ENCODE results near the gene NTF3.

Gene NTF3

GRCh38 chr12:5395443-5396271, 36.3 kb upstream of the NTF3 start:
- DNase-seq (no peak), ATAC-seq (ENCODE audit: insufficient read depth, low read depth) (no peak)
- Histone ChIP-seq H3K79me2 (ENCODE audit: insufficient read depth, low read length) (no peaks in the 10 kb centered on the region), H3K9me3 (ENCODE audit: insufficient read depth, low read length, severe bottlenecking) (no peaks in the 10 kb centered on the region), H4K20me1 (ENCODE audit: insufficient read depth, low read length) (no peaks in the 10 kb centered on the region), H3K4me2 (ENCODE audit: insufficient read depth, low read length) (no peak overlapping the region), H2AFZ (ENCODE audit: low read depth, low read length) (no peak overlapping the region), H3K4me1 (ENCODE audit: insufficient read depth, low read length) (no peaks in the 10 kb centered on the region), H3K4me3 (ENCODE audit: low read depth in 1 of 2, low read length in 2 of 2) (no peak overlapping the region), H3K27me3 (ENCODE audit: insufficient read depth, low read length, poor library complexity) (peaks cover 20% of the 10 kb centered on the region), H3K9ac (ENCODE audit: low read depth, low read length) (no peak overlapping the region), H3K27ac (ENCODE audit: low read length) (no peak overlapping the region), H3K36me3 (ENCODE audit: insufficient read depth, low read length) (no peaks in the 10 kb centered on the region)
- TF ChIP-seq CTCF (IDR thresholded peaks at IDR 0.05; ENCODE audit: borderline replicate concordance, extremely low read depth, low read length, poor library complexity, severe bottlenecking), result no peak
- no peak for TF ChIP-seq EZH2 (IDR thresholded peaks at IDR 0.05; ENCODE audit: borderline replicate concordance, low read depth, low read length, severe bottlenecking)

- TF ChIP-seq CTCF (IDR thresholded peaks at IDR 0.05; ENCODE audit: borderline replicate concordance, extremely low read depth, low read length, poor library complexity, severe bottlenecking) (no peak), EZH2 (IDR thresholded peaks at IDR 0.05; ENCODE audit: borderline replicate concordance, low read depth, low read length, severe bottlenecking) (no peak)
- Histone ChIP-seq H3K4me2 (ENCODE audit: insufficient read depth, low read length) (no peak overlapping the region), H4K20me1 (ENCODE audit: insufficient read depth, low read length) (no peaks in the 10 kb centered on the region), H3K9me3 (ENCODE audit: insufficient read depth, low read length, severe bottlenecking) (no peaks in the 10 kb centered on the region), H3K4me1 (ENCODE audit: insufficient read depth, low read length) (no peaks in the 10 kb centered on the region), H3K79me2 (ENCODE audit: insufficient read depth, low read length) (no peaks in the 10 kb centered on the region), H3K9ac (ENCODE audit: low read depth, low read length) (no peak overlapping the region), H3K27me3 (ENCODE audit: insufficient read depth, low read length, poor library complexity) (peaks cover 22% of the 10 kb centered on the region), H2AFZ (ENCODE audit: low read depth, low read length) (no peak overlapping the region), H3K4me3 (ENCODE audit: low read depth in 1 of 2, low read length in 2 of 2) (no peak overlapping the region), H3K36me3 (ENCODE audit: insufficient read depth, low read length) (no peaks in the 10 kb centered on the region), H3K27ac (ENCODE audit: low read length) (no peak overlapping the region)
- ATAC-seq (ENCODE audit: insufficient read depth, low read depth), result no peak
- no peak for DNase-seq
Measured at GRCh38 chr12:5396541-5396940, 35.4 kb upstream of the NTF3 start.

- Histone ChIP-seq H3K4me1 (ENCODE audit: insufficient read depth, low read length) (no peaks in the 10 kb centered on the region), H3K4me2 (ENCODE audit: insufficient read depth, low read length) (no peak overlapping the region), H3K36me3 (ENCODE audit: insufficient read depth, low read length) (no peaks in the 10 kb centered on the region), H3K27me3 (ENCODE audit: insufficient read depth, low read length, poor library complexity) (peaks cover 43% of the 10 kb centered on the region), H4K20me1 (ENCODE audit: insufficient read depth, low read length) (0 out of 2 replicates have a peak, but pooled peaks cover 2% of the 10 kb centered on the region), H3K9ac (ENCODE audit: low read depth, low read length) (no peak overlapping the region), H2AFZ (ENCODE audit: low read depth, low read length) (no peak overlapping the region), H3K4me3 (ENCODE audit: low read depth in 1 of 2, low read length in 2 of 2) (no peak overlapping the region), H3K27ac (ENCODE audit: low read length) (no peak overlapping the region), H3K9me3 (ENCODE audit: insufficient read depth, low read length, severe bottlenecking) (no peaks in the 10 kb centered on the region), H3K79me2 (ENCODE audit: insufficient read depth, low read length) (no peaks in the 10 kb centered on the region)
- DNase-seq, result no peak
- no peak for TF ChIP-seq CTCF (IDR thresholded peaks at IDR 0.05; ENCODE audit: borderline replicate concordance, extremely low read depth, low read length, poor library complexity, severe bottlenecking)
- no peak for TF ChIP-seq EZH2 (IDR thresholded peaks at IDR 0.05; ENCODE audit: borderline replicate concordance, low read depth, low read length, severe bottlenecking)
- ATAC-seq (ENCODE audit: insufficient read depth, low read depth), result no peak
Measured at GRCh38 chr12:5399266-5399665, 32.6 kb upstream of the NTF3 start.

All from DND-41 (cell line).